Measurements from ENCODE around the gene DES. TPM values are rescaled to one million over a fixed set of nuclear protein-coding genes. Genes with fewer than 3 reads are reported as not detected.

The DES gene
- total and polyA plus RNA-seq, 9 of the 15 experiments (the other 6 are each of a cell fraction or from before 2014, with no cell fraction given) = 2.5 to 58.9 (median 21.9) TPM

- no TSS peak for BruUV-seq (replicated peaks)
- Histone ChIP-seq H3K27me3 (ENCODE audit: control insufficient read depth in 2 of 2, insufficient read depth in 2 of 2, low read length in 2 of 2) (no peaks in the 10 kb centered on the region), H3K9ac (ENCODE audit: insufficient read depth in 1 of 2, low read depth in 2 of 2, low read length in 2 of 2) (no peak overlapping the region), H3K79me2 (ENCODE audit: control insufficient read depth, insufficient read depth, low read length) (no peaks in the 10 kb centered on the region), H3K4me1 (replicated peaks in 1 of 2; ENCODE audit: control insufficient read depth in 2 of 2, insufficient read depth in 2 of 2, low read length in 2 of 2) (peaks cover 4 to 8% of the 10 kb centered on the region in 2 experiments; a peak in 4 of 5 replicates), H3K36me3 (ENCODE audit: control insufficient read depth, insufficient read depth, low read length) (no peaks in the 10 kb centered on the region), H3K27ac (ENCODE audit: extremely low read depth, low read depth, low read length) (no peak overlapping the region), H3K4me3 (no peak overlapping the region), H3K4me2 (ENCODE audit: insufficient read depth, low read length) (no peak overlapping the region), H4K20me1 (replicated peaks; ENCODE audit: control insufficient read depth, insufficient read depth, low read length) (no peaks in the 10 kb centered on the region), H2AFZ (ENCODE audit: low read depth, low read length) (peak overlapping the region; percentile 67), H3K9me3 (replicated peaks; ENCODE audit: control insufficient read depth, insufficient read depth, low read depth, low read length) (no peaks in the 10 kb centered on the region), H3K9me1 (ENCODE audit: control insufficient read depth, insufficient read depth, low read length) (no peaks in the 10 kb centered on the region)
- no peak for FAIRE-seq
- ChIA-PET POLR2A (interaction anchor here (1.0 to 1.2 kb wide), 2 partner anchors 11 to 127 kb away, joined by 3 to 4 read pairs; partner anchors contain the start of gene DNPEP), CTCF (ENCODE audit: low intra/inter-chr PET ratio) (no interaction called here)
- in situ Hi-C loops (cut with MboI) (no loop called here), intact Hi-C loops (cut with micrococcal nuclease) (no loop called here)
- ATAC-seq = no peak
- WGBS (ENCODE audit: insufficient coverage, low coverage, missing lambda C conversion rate) = 20% methylated on average over 5 of the region's 5 CpGs
- DNase-seq (ENCODE audit: extremely low read depth in 1 of 4, low spot score in 3 of 4) = no peak
- TF ChIP-seq CGGBP1 (CRISPR knock-in tag; IDR thresholded peaks at IDR 0.05) (no peak), SOX6 (IDR thresholded peaks at IDR 0.05) (no peak), FOXA3 (CRISPR knock-in tag; conservative IDR thresholded peaks at IDR 0.05 in 1 of 2, IDR thresholded peaks at IDR 0.05 in 1 of 2) (0 out of 4 replicates have a peak, but pooled peaks of 1 of the 2 experiments have one; percentile 7), ETV1 (tag; conservative IDR thresholded peaks at IDR 0.05; ENCODE audit: low read depth) (no peak)
These were observed 19.3 kb upstream of the DES start for GRCh38 chr2:219398721-219399363.

Data from K562 (cell line).